ENCODE measurements around the gene AMOTL1. TPM values are rescaled to one million over a fixed set of nuclear protein-coding genes. Genes with fewer than 3 reads are reported as not detected.

AMOTL1 gene
- total RNA-seq, 3 donors from 2014 or later (not counting 1 experiment from before 2014, with no cell fraction given), result 7.1 to 8.9 (median 8.7) TPM

GRCh38 chr11:94862926-94863880, 95.0 kb downstream of the AMOTL1 start:
- H3K27me3 Mint-ChIP-seq (ENCODE audit: low read depth in 2 of 2), result no peaks in the 10 kb centered on the region
- 79% methylated on average over 9 of the region's 11 CpGs for WGBS (ENCODE audit: insufficient coverage)
- intact Hi-C loops (cut with micrococcal nuclease), result no loop called here
- no peak overlapping the region for H3K27ac Mint-ChIP-seq
- H3K4me3 Mint-ChIP-seq, result no peak overlapping the region
- no peaks in the 10 kb centered on the region for H3K27me3 ChIP-seq (ENCODE audit: control insufficient read depth, insufficient read depth, low read length)
- H3K4me1 ChIP-seq (ENCODE audit: control insufficient read depth, insufficient read depth, low read length), result no peaks in the 10 kb centered on the region
- no peaks in the 10 kb centered on the region for H3K9me3 ChIP-seq (ENCODE audit: control insufficient read depth, insufficient read depth, low read length)
- ATAC-seq (no peak), DNase-seq (no peak)
- H3K4me3 ChIP-seq (ENCODE audit: low read length), result no peak overlapping the region
- H3K36me3 Mint-ChIP-seq, result peaks cover 17% of the 10 kb centered on the region
- H3K36me3 ChIP-seq (ENCODE audit: control insufficient read depth, insufficient read depth, low read length), result no peaks in the 10 kb centered on the region
- no peak overlapping the region for H3K27ac ChIP-seq (ENCODE audit: low read length)
- TF ChIP-seq, protein P1, sequence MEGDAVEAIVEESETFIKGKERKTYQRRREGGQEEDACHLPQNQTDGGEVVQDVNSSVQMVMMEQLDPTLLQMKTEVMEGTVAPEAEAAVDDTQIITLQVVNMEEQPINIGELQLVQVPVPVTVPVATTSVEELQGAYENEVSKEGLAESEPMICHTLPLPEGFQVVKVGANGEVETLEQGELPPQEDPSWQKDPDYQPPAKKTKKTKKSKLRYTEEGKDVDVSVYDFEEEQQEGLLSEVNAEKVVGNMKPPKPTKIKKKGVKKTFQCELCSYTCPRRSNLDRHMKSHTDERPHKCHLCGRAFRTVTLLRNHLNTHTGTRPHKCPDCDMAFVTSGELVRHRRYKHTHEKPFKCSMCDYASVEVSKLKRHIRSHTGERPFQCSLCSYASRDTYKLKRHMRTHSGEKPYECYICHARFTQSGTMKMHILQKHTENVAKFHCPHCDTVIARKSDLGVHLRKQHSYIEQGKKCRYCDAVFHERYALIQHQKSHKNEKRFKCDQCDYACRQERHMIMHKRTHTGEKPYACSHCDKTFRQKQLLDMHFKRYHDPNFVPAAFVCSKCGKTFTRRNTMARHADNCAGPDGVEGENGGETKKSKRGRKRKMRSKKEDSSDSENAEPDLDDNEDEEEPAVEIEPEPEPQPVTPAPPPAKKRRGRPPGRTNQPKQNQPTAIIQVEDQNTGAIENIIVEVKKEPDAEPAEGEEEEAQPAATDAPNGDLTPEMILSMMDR (IDR thresholded peaks at IDR 0.05), result no peak
- H3K4me1 Mint-ChIP-seq, result no peaks in the 10 kb centered on the region
- H3K9me3 Mint-ChIP-seq, result no peaks in the 10 kb centered on the region

DNA sequence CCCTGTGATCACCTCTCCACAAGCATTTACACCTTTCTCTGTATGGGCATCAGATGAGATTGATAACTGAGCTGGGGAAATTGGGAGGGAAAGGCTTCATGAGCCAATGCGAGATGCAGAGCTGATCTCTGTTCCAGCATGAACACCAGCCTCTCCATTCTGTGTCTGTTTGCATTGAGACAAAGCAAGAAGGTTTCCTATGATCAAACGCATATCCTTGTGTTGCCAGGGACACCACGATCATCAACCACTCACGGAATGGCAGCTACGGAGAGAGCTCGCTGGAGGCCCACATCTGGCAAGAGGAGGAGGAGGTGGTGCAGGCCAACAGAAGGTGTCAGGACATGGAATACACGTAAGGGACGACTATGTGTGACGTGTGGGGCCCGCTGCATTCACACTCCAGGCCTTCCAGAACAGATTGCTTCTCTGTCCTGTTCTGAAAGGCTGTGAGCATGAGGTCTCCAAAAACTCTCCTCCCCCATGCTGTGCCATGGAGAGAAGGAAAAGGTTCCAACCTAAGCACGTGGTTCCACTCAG, 96.4 kb downstream of the AMOTL1 start:
- Histone ChIP-seq H3K4me1 (ENCODE audit: control insufficient read depth, insufficient read depth, low read length) (no peaks in the 10 kb centered on the region), H3K27ac (ENCODE audit: low read length) (no peak overlapping the region), H3K4me3 (ENCODE audit: low read length) (no peak overlapping the region), H3K27me3 (ENCODE audit: control insufficient read depth, insufficient read depth, low read length) (no peaks in the 10 kb centered on the region), H3K9me3 (ENCODE audit: control insufficient read depth, insufficient read depth, low read length) (no peaks in the 10 kb centered on the region), H3K36me3 (ENCODE audit: control insufficient read depth, insufficient read depth, low read length) (no peaks in the 10 kb centered on the region)
- 94% methylated on average over 11 of the region's 11 CpGs for WGBS (ENCODE audit: insufficient coverage)
- no peak for DNase-seq
- Mint-ChIP-seq H3K9me3 (no peaks in the 10 kb centered on the region), H3K4me1 (no peaks in the 10 kb centered on the region), H3K4me3 (no peak overlapping the region), H3K27ac (no peak overlapping the region), H3K27me3 (ENCODE audit: low read depth in 2 of 2) (no peaks in the 10 kb centered on the region), H3K36me3 (peaks cover 9% of the 10 kb centered on the region)
- TF ChIP-seq, protein P1 (IDR thresholded peaks at IDR 0.05), result no peak
- ATAC-seq, result no peak
- intact Hi-C loops (cut with micrococcal nuclease), result no loop called here

DNA sequence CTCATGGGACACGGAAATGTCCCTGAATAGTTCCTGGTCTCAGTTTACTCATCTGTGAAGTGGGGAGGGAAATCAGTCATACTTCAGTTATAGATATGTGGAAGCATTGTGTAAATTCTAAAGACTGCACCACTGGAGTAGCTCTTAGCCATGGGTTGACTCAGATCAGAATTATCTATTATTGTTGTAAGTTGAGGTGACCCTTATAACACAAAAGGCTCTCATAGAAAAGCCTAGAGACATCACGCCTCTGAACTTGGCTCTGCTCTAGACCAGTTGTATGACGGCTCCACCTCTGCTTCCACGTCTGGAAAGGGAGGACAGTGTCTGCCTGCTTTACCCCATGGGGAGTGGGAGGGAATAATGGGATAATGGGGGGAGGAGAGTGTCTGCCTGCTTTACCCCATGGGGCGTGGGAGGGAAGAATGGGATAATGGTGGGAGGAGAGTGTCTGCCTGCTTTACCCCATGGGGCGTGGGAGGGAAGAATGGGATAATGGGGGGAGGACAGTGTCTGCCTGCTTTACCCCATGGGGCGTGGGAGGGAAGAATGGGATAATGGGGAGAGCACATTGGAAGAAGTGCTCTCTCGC, 98.2 kb downstream of the AMOTL1 start:
- H3K9me3 Mint-ChIP-seq, result no peaks in the 10 kb centered on the region
- intact Hi-C loops (cut with micrococcal nuclease), result no loop called here
- DNase-seq (no peak), ATAC-seq (no peak)
- TF ChIP-seq, protein P1 (IDR thresholded peaks at IDR 0.05), result no peak
- H3K27me3 ChIP-seq (ENCODE audit: control insufficient read depth, insufficient read depth, low read length), result no peaks in the 10 kb centered on the region
- no peak overlapping the region for H3K4me3 Mint-ChIP-seq
- H3K9me3 ChIP-seq (ENCODE audit: control insufficient read depth, insufficient read depth, low read length), result no peaks in the 10 kb centered on the region
- WGBS (ENCODE audit: insufficient coverage), result 89% methylated on average over 8 of the region's 8 CpGs
- H3K36me3 ChIP-seq (ENCODE audit: control insufficient read depth, insufficient read depth, low read length), result no peaks in the 10 kb centered on the region
- no peaks in the 10 kb centered on the region for H3K36me3 Mint-ChIP-seq
- H3K27me3 Mint-ChIP-seq (ENCODE audit: low read depth in 2 of 2), result no peaks in the 10 kb centered on the region
- no peaks in the 10 kb centered on the region for H3K4me1 ChIP-seq (ENCODE audit: control insufficient read depth, insufficient read depth, low read length)
- no peak overlapping the region for H3K27ac Mint-ChIP-seq
- H3K4me1 Mint-ChIP-seq, result no peaks in the 10 kb centered on the region
- H3K27ac ChIP-seq (ENCODE audit: low read length), result no peak overlapping the region
- no peak overlapping the region for H3K4me3 ChIP-seq (ENCODE audit: low read length)
